Mesenchymal stem cell (in vitro differentiated cells and primary cell): Measurements from ENCODE around the gene SYNE2.

Source experiments
- DNase-seq: peaks from one replicate; pipeline ENCODE4 v3.0.0-alpha.2; 2013
- H2AFZ ChIP-seq: one replicate; pipeline ENCODE4 v1.6.1; 2013; ENCODE audit warnings: low read depth, mild to moderate bottlenecking, control low read depth, inconsistent platforms, low read length, moderate library complexity
- H2AK5ac ChIP-seq: 2 replicates; pipeline ENCODE4 v1.6.1; 2013; ENCODE audit warnings: low read length, moderate library complexity, mild to moderate bottlenecking, inconsistent platforms; ENCODE audit not compliant: severe bottlenecking
- H2BK120ac ChIP-seq: one replicate; pipeline ENCODE4 v1.6.1; 2013; ENCODE audit warnings: low read depth, mild to moderate bottlenecking, inconsistent platforms, low read length, moderate library complexity
- H2BK12ac ChIP-seq, 2 experiments: one replicate each; pipeline ENCODE4 v1.6.1; 2013; ENCODE audit warnings: inconsistent platforms in 2 of 2, low read length in 2 of 2, mild to moderate bottlenecking in 2 of 2, moderate library complexity in 2 of 2, control low read depth in 1 of 2
- H2BK15ac ChIP-seq: one replicate; pipeline ENCODE4 v1.6.1; 2013; ENCODE audit warnings: mild to moderate bottlenecking, low read depth, inconsistent platforms; ENCODE audit not compliant: poor library complexity, severe bottlenecking
- H2BK5ac ChIP-seq: 2 replicates; pipeline ENCODE4 v1.6.1; 2013; ENCODE audit warnings: low read depth, mild to moderate bottlenecking, low read length, control low read depth, inconsistent platforms; ENCODE audit not compliant: poor library complexity, severe bottlenecking
- H3K14ac ChIP-seq, 2 experiments: one replicate each; pipeline ENCODE4 v1.6.1; 2013; ENCODE audit warnings: inconsistent platforms in 2 of 2, low read length in 2 of 2, control low read depth in 1 of 2, mild to moderate bottlenecking in 1 of 2, moderate library complexity in 1 of 2
- H3K18ac ChIP-seq, 2 experiments: one replicate each; pipeline ENCODE4 v1.6.1; 2013; ENCODE audit warnings: inconsistent platforms in 2 of 2, low read length in 2 of 2, control low read depth in 1 of 2, low read depth in 1 of 2, mild to moderate bottlenecking in 1 of 2
- H3K23ac ChIP-seq, 2 experiments: one replicate each; pipeline ENCODE4 v1.6.1; 2013; ENCODE audit warnings: inconsistent platforms in 2 of 2, low read length in 2 of 2, mild to moderate bottlenecking in 2 of 2, moderate library complexity in 2 of 2, control low read depth in 1 of 2
- H3K27ac ChIP-seq: 2 replicates; pipeline ENCODE4 v1.5.1; 2013; ENCODE audit warnings: mild to moderate bottlenecking, moderate library complexity, low read length, control low read depth, inconsistent platforms; ENCODE audit not compliant: poor library complexity, severe bottlenecking
- H3K27me3 ChIP-seq, 2 experiments: 2 replicates each; pipeline versions ENCODE4 v1.6.1 to v1.7.0; 2013; ENCODE audit warnings: low read length in 2 of 2, mild to moderate bottlenecking in 2 of 2, moderate library complexity in 2 of 2, control low read depth in 1 of 2, inconsistent platforms in 1 of 2; ENCODE audit not compliant: control insufficient read depth in 1 of 2, insufficient read depth in 1 of 2
- H3K36me3 ChIP-seq, 2 experiments: 2 replicates each; pipeline versions ENCODE4 v1.6.1 to v1.7.0; 2013; ENCODE audit warnings: low read length in 2 of 2, control low read depth in 1 of 2, inconsistent platforms in 1 of 2, low read depth in 1 of 2, mild to moderate bottlenecking in 1 of 2; ENCODE audit not compliant: insufficient read depth in 2 of 2, control insufficient read depth in 1 of 2
- H3K4ac ChIP-seq, 2 experiments: one replicate each; pipeline ENCODE4 v1.6.1; 2013; ENCODE audit warnings: inconsistent platforms in 2 of 2, low read length in 2 of 2, mild to moderate bottlenecking in 2 of 2, moderate library complexity in 2 of 2, control low read depth in 1 of 2, low read depth in 1 of 2
- H3K4me1 ChIP-seq: 2 replicates; pipeline ENCODE4 v1.6.1; 2013; ENCODE audit warnings: low read depth, low read length, control low read depth; ENCODE audit not compliant: control insufficient read depth, insufficient read depth
- H3K4me2 ChIP-seq: 2 replicates; pipeline ENCODE4 v1.6.1; 2013; ENCODE audit warnings: low read length, mild to moderate bottlenecking, inconsistent platforms; ENCODE audit not compliant: poor library complexity, severe bottlenecking
- H3K4me3 ChIP-seq, 2 experiments: 2 replicates each; pipeline versions ENCODE4 v1.5.1 to v1.7.0; 2013; ENCODE audit warnings: low read length in 2 of 2, mild to moderate bottlenecking in 2 of 2, control low read depth in 1 of 2, low read depth in 1 of 2; ENCODE audit not compliant: insufficient read depth in 1 of 2
- H3K79me1 ChIP-seq: replicated peaks from 2 replicates; pipeline ENCODE4 v1.6.1; 2013; ENCODE audit warnings: mild to moderate bottlenecking, control low read depth, low read length, inconsistent platforms; ENCODE audit not compliant: poor library complexity, severe bottlenecking
- H3K9ac ChIP-seq: 2 replicates; pipeline ENCODE4 v1.7.0; 2013; ENCODE audit warnings: mild to moderate bottlenecking, low read length, moderate library complexity
- H3K9me3 ChIP-seq: 2 replicates; pipeline ENCODE4 v1.7.0; 2013; ENCODE audit warnings: mild to moderate bottlenecking, low read length; ENCODE audit not compliant: control insufficient read depth
- H4K8ac ChIP-seq: one replicate; pipeline ENCODE4 v1.6.1; 2013; ENCODE audit warnings: inconsistent platforms, mild to moderate bottlenecking, low read length, moderate library complexity
- H4K91ac ChIP-seq: one replicate; pipeline ENCODE4 v1.6.1; 2013; ENCODE audit warnings: mild to moderate bottlenecking, low read length, inconsistent platforms
- WGBS: methylation state at CpG from one replicate; pipeline ENCODE4 v1.1.7; 2013; ENCODE audit warnings: mixed read lengths; 5-methylcytosine and 5-hydroxymethylcytosine counted together

SYNE2 gene

DNA sequence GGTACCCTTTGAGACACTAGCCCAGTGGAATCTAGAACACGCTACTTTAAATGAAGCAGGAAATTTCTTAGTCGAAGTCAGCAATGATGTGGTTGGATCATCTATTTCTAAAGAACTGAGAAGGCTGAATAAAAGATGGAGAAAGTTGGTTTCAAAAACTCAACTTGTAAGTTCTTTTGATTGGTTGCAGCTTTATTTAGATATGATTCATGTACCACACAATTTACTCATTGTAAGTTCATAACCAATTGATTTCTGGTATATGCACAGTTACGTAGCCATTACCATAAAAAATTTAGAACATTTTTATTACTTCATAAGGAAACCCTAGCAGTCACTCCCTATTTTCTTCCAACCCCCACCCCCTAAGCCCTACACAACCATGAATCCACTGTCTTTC, 129.8 kb downstream of the SYNE2 start:
- Histone ChIP-seq H3K9me3 (no peaks in the 10 kb centered on the region), H3K18ac (no peak overlapping the region), H3K4me3 (no peak overlapping the region), H3K27me3 (no peaks in the 10 kb centered on the region), H4K91ac (no peak overlapping the region), H3K4ac (no peak overlapping the region), H3K36me3 (peaks cover 0 to 3% of the 10 kb centered on the region in 2 experiments), H2BK12ac (no peak overlapping the region), H3K9ac (no peak overlapping the region), H2AFZ (no peak overlapping the region), H3K4me2 (no peak overlapping the region), H2AK5ac (no peak overlapping the region), H2BK15ac (no peak overlapping the region), H3K4me1 (no peaks in the 10 kb centered on the region), H3K23ac (no peak overlapping the region), H2BK120ac (no peak overlapping the region), H4K8ac (no peak overlapping the region), H3K27ac (no peak overlapping the region), H2BK5ac (no peak overlapping the region), H3K79me1 (no peaks in the 10 kb centered on the region), H3K14ac (no peak overlapping the region)
- DNase-seq, result no peak
- WGBS, result 97% methylated on average over 3 of the region's 3 CpGs

DNA sequence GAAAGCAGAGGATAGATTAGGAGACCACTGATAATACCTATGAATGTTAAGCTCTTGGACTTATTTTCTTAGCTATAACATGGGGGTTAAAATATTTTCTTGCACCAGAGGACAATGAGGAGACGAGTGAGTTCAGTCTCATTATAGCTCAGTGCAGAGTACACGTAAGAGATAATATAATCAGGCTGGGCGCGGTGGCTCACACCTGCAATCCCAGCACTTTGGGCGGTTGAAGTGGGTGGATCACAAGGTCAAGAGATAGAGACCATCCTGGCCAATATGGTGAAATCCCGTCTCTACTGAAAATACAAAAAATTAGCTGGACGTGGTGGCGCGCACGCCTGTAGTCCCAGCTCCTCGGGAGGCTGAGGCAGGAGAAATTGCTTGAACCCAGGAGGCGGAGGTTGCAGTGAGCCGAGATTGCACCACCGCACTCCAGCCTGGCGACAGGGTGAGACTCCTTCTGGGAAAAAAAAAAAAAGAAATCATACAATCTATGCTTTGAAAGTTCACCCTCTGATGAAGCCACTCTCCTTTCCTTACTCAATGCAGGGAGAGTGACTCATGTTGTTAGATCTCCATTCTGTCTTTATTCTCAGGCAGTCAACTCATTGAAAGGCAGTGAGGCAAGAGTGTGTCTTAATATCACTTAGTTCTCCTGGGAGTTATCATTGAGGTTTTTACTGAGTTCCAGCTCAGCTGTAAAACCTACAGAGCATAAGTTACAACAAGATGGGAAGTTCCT, 134.2 kb downstream of the SYNE2 start:
- 97% methylated on average over 14 of the region's 15 CpGs for WGBS
- no peak overlapping the region for H2BK5ac ChIP-seq

GRCh38 chr14:63988579-63988978, 135.8 kb downstream of the SYNE2 start:
- 100% methylated on average over 2 of the region's 4 CpGs for WGBS
- Histone ChIP-seq H2BK120ac (no peak overlapping the region), H3K14ac (no peak overlapping the region)

More for the DNA sequence above, 134.2 kb downstream of the SYNE2 start:
- H3K27ac ChIP-seq, result no peak overlapping the region
- no peak overlapping the region for H3K14ac ChIP-seq
- no peak overlapping the region for H3K23ac ChIP-seq
- H3K4ac ChIP-seq, result no peak overlapping the region
- H2BK120ac ChIP-seq, result no peak overlapping the region
- no peak overlapping the region for H3K18ac ChIP-seq
- H3K9ac ChIP-seq, result no peak overlapping the region
- no peaks in the 10 kb centered on the region for H3K4me1 ChIP-seq
- no peak overlapping the region for H3K4me3 ChIP-seq
- H3K9me3 ChIP-seq, result no peaks in the 10 kb centered on the region
- H2BK15ac ChIP-seq, result no peak overlapping the region
- peak; percentile 84 for DNase-seq
- H3K36me3 ChIP-seq, result no peaks in the 10 kb centered on the region
- H2AFZ ChIP-seq, result no peak overlapping the region
- no peaks in the 10 kb centered on the region for H3K27me3 ChIP-seq
- H2AK5ac ChIP-seq, result no peak overlapping the region
- H4K8ac ChIP-seq, result no peak overlapping the region
- no peak overlapping the region for H4K91ac ChIP-seq
- no peak overlapping the region for H2BK12ac ChIP-seq
- no peaks in the 10 kb centered on the region for H3K79me1 ChIP-seq
- no peak overlapping the region for H3K4me2 ChIP-seq

DNA sequence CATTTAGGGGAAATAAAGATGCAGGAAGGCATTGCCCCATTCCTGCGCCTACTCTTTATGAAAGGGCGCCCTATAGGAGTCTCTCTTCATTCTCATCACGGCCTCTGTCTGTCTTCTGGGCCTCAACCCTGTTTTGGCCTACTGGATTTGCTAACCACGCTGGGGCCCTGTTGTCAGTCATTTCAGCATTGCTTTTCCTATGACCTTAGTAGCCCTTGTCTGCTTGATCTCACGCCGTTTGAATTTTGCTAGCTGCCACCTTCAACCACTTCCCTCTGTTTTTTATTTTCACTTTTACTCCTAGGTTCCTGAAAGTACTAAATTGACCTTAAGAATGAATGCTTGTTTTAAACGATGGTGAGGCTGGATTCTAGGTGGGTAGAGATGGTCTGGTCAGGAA, 139.0 kb downstream of the SYNE2 start:
- Histone ChIP-seq H2BK15ac (no peak overlapping the region), H2BK5ac (no peak overlapping the region), H4K91ac (no peak overlapping the region), H3K9me3 (no peaks in the 10 kb centered on the region), H3K36me3 (peaks cover 0 to 10% of the 10 kb centered on the region in 2 experiments), H3K4ac (no peak overlapping the region), H3K18ac (no peak overlapping the region), H3K4me1 (no peaks in the 10 kb centered on the region), H3K79me1 (no peaks in the 10 kb centered on the region), H3K23ac (no peak overlapping the region), H3K27me3 (no peaks in the 10 kb centered on the region), H3K4me3 (no peak overlapping the region), H3K14ac (no peak overlapping the region), H4K8ac (no peak overlapping the region), H2BK12ac (no peak overlapping the region), H2BK120ac (no peak overlapping the region), H2AK5ac (no peak overlapping the region), H2AFZ (no peak overlapping the region), H3K9ac (no peak overlapping the region), H3K27ac (no peak overlapping the region), H3K4me2 (no peak overlapping the region)
- WGBS, result 93% methylated on average over 6 of the region's 7 CpGs
- no peak for DNase-seq

More at GRCh38 chr14:63988579-63988978, 135.8 kb downstream of the SYNE2 start:
- Histone ChIP-seq H3K4ac (no peak overlapping the region), H3K4me1 (no peaks in the 10 kb centered on the region), H3K4me3 (no peak overlapping the region), H2BK5ac (no peak overlapping the region), H3K9ac (no peak overlapping the region), H4K8ac (no peak overlapping the region), H2AK5ac (no peak overlapping the region), H3K79me1 (no peaks in the 10 kb centered on the region), H3K18ac (no peak overlapping the region), H3K27me3 (no peaks in the 10 kb centered on the region), H2BK15ac (no peak overlapping the region), H3K27ac (no peak overlapping the region), H2AFZ (no peak overlapping the region), H2BK12ac (no peak overlapping the region), H3K4me2 (no peak overlapping the region), H4K91ac (no peak overlapping the region), H3K23ac (no peak overlapping the region), H3K9me3 (no peaks in the 10 kb centered on the region), H3K36me3 (peaks cover 0 to 10% of the 10 kb centered on the region in 2 experiments)
- no peak for DNase-seq
